GM21619 (cell line): ENCODE data around the gene CDKAL1.
"Not testable (repeated sequence)": the region's sequence is repeated elsewhere in the genome, so short reads cannot be mapped to it uniquely, and the experiment has no call there.

Experiments
- ATAC-seq: cut with Tn5 transposase; IDR thresholded peaks from one replicate; pipeline ENCODE4 v1.9.1; 2021; ENCODE audit not compliant: unreplicated experiment

CDKAL1 gene

GRCh38 chr6:20732896-20733295, 198.6 kb downstream of the CDKAL1 start:
- ATAC-seq = no peak

GRCh38 chr6:20737912-20738311, 203.7 kb downstream of the CDKAL1 start:
- ATAC-seq = no peak

GRCh38 chr6:20740088-20740487, 205.8 kb downstream of the CDKAL1 start:
- no peak for ATAC-seq

GRCh38 chr6:20740727-20741126, 206.5 kb downstream of the CDKAL1 start:
- no peak for ATAC-seq

GRCh38 chr6:20741490-20741889, 207.2 kb downstream of the CDKAL1 start:
- no peak for ATAC-seq

GRCh38 chr6:20744911-20745557, 210.8 kb downstream of the CDKAL1 start:
- no peak for ATAC-seq

GRCh38 chr6:20746024-20746423, 211.8 kb downstream of the CDKAL1 start:
- no peak for ATAC-seq

- no peak for ATAC-seq
Measured at GRCh38 chr6:20746805-20747558, 212.7 kb downstream of the CDKAL1 start.

GRCh38 chr6:20747991-20748390, 213.7 kb downstream of the CDKAL1 start:
- no peak for ATAC-seq

GRCh38 chr6:20751293-20751935, 217.2 kb downstream of the CDKAL1 start:
- no peak for ATAC-seq

- no peak for ATAC-seq
Measured at GRCh38 chr6:20755631-20756030, 221.4 kb downstream of the CDKAL1 start.

- not testable (repeated sequence) for ATAC-seq
Measured at GRCh38 chr6:20756584-20757147, 222.4 kb downstream of the CDKAL1 start.

GRCh38 chr6:20757761-20758160, 223.5 kb downstream of the CDKAL1 start:
- no peak for ATAC-seq

- no peak for ATAC-seq
Measured at GRCh38 chr6:20763296-20763695, 229.0 kb downstream of the CDKAL1 start.

- ATAC-seq = no peak
Measured at GRCh38 chr6:20769631-20770030, 235.4 kb downstream of the CDKAL1 start.

- no peak for ATAC-seq
Measured at GRCh38 chr6:20770773-20771172, 236.5 kb downstream of the CDKAL1 start.

GRCh38 chr6:20771409-20771808, 237.2 kb downstream of the CDKAL1 start:
- ATAC-seq = no peak

- ATAC-seq = no peak
Measured at GRCh38 chr6:20773822-20774221, 239.6 kb downstream of the CDKAL1 start.

GRCh38 chr6:20775981-20776380, 241.7 kb downstream of the CDKAL1 start:
- no peak for ATAC-seq

GRCh38 chr6:20777801-20778200, 243.5 kb downstream of the CDKAL1 start:
- ATAC-seq = no peak

- ATAC-seq = no peak
Measured at GRCh38 chr6:20778459-20778858, 244.2 kb downstream of the CDKAL1 start.

GRCh38 chr6:20778912-20779311, 244.7 kb downstream of the CDKAL1 start:
- ATAC-seq = no peak
